Activated T-cell treated with anti-CD3 and anti-CD28 coated beads, Interleukin-2, amount 50 U/mL, for 48 hours (primary cell): ENCODE measurements around the gene PRSS3.
A peak's percentile ranks its signal among the peaks of the same experiment; 100 is the strongest.
"Not testable (repeated sequence)": the region's sequence is repeated elsewhere in the genome, so short reads cannot be mapped to it uniquely, and the experiment has no call there.

ENCODE experiments used
- DNase-seq, 2 experiments: peaks; one replicate each; pipeline ENCODE4 v3.0.0-alpha.2; 2020

PRSS3 gene

DNA sequence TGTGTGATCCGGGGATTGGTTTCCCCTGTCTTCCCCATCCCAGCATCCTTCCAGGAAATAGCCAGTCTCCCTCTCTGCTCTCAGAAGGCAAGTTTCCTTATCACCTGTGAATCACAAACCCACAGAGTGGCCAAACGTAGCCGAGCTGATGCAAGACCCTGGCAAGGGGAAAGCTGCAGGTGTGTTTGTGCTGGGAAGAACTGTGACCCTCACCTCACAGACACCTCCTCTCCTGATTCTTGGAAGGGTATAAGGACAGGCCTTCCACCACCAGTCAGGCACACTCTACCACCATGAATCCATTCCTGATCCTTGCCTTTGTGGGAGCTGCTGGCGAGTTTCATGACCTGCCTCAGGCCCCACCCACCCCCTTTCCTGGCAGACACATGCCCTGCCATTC is at the start of gene PRSS3:
Gene PRSS3 (plus strand): TSS at position 281 of the 400 bp plus-strand sequence. CDS start 13 bp downstream, at position 294.
- no peak for DNase-seq

- peak; percentile 57 to 63 for DNase-seq
Observed at GRCh38 chr9:33748633-33749304, 46.6 kb upstream of the PRSS3 start.

- DNase-seq, result not testable (repeated sequence)
Observed at GRCh38 chr9:33749305-33749654, 46.1 kb upstream of the PRSS3 start.

GRCh38 chr9:33750307-33750838 is 45.0 kb upstream of the PRSS3 start:
- DNase-seq, result no peak

DNA sequence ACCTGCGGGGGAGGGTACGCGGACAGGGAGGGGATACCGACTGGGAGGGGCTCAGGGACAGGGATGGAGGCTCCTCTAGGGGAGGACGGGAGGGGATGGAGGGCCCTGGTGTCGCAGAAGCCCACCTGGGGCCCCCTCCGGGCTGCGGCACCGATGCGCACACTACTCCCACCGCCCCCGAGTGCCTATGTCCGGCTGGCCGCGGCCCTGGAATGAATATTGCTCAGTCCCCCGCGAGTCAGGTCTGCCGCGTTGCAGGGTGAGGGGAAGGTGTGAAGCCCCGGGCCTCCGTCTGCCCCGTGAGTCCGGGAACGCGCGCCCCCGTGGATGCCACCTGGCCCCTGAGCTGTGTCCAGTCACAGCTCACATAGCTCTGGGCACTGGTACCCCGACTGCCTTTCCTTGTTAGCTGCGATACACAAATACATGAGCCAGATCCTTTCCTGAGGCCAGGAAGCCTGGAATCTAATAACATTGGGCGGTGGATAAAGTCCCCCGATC is 44.5 kb upstream of the PRSS3 start:
- DNase-seq, result no peak

DNA sequence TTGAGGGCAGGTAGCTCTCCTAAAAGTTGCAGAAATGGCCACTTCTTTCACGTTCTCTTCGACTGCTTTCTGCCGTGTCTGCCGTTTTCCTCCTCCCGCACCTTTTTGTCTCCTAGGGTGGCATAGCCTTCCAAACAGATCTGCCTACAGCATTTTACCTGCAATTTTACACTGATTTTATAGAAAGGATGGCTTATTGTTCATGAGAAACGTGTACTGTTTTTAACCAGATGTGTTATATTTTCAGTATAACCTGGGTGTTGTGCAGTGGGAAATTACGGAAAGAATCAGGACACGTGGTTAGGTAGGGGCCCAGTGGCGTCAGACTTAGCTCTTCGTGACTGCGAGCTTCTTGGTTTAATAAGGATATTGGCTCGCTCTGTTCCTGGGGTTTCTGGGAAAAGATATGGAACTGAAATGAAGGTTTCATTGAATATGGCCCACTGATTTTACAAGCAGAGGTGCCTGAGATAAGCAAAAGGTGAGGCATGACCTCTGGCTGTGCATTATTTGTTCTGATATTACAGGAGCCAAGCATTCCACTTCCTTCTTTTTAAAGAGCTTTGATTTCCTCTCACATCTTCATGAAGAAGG is 43.7 kb upstream of the PRSS3 start:
- no peak for DNase-seq

- no peak for DNase-seq
Observed at GRCh38 chr9:33752130-33752637, 43.2 kb upstream of the PRSS3 start.

DNA sequence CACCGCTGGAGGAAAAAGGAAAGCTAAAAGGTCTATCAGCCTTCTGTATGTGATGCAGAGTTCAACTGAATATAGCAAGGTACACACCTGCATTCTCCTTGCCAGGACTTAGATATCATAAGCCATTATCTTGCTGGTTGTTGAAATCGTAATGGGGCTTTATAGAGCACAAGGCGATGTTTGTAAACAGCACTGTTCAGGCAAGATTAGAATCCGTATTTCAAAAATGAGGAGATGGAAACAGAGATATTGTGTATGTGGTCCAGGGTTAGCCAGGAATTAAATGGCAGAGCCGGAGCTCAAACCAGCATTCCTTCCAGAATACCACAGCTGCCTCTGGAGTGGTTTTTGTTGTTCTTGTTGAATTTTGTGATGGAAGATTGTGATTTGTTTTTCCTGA is 42.6 kb upstream of the PRSS3 start:
- DNase-seq, result not testable (repeated sequence)

DNA sequence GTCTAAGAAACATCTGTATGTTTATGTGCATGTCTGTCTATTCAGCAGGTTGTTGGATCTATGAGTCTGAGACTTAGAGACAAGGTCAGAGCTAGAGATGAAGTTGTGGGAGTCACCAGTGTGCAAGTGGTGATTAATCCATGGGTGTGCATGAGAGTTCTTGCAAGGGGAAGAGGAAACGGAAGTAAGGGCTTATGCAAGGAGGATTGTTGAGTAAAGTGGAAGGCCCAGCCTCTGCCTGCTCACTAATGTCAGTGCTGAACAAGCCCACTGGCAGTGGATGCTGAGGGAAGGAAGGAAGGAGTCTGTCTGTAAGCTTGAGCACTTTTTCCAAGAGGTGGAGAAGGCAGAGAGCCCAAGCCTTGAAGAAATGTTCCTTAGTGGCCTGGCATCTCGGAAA is 35.7 kb upstream of the PRSS3 start:
- DNase-seq, result not testable (repeated sequence)

GRCh38 chr9:33762343-33762742 is 33.0 kb upstream of the PRSS3 start:
- no peak for DNase-seq

- DNase-seq, result not testable (repeated sequence)
Observed at GRCh38 chr9:33763709-33764108, 31.7 kb upstream of the PRSS3 start.

GRCh38 chr9:33765411-33765810 is 29.9 kb upstream of the PRSS3 start:
- no peak for DNase-seq

GRCh38 chr9:33770156-33770880 is 25.0 kb upstream of the PRSS3 start:
- not testable (repeated sequence) for DNase-seq

GRCh38 chr9:33773135-33773534 is 22.2 kb upstream of the PRSS3 start:
- DNase-seq, result not testable (repeated sequence)

DNA sequence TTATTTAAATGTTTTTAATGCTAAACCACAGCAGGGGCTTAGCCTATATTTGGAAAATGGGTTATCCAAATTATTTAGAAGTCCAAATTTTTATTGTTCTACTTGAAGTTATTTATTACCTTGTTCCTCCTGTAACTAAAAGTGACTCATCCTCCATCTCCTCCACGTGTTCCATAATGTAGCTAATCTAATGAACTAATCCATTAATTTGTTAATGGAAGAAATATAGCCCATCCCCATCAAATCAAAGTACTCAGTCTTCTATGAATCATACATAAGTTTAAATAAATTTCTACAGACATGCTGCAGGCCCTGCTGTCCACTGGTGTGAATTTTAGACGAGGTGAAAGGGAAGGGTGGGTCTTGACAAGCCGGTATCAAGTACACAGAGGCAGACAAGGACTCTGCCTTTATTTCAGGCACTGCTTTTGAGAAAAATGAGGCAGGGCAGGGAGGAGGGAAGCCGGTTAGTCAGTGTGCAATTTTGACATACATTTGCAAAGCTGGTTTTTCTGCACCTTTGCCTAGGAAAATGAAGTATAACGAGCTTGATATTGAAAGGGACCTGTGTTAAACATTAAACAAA is 21.2 kb upstream of the PRSS3 start:
- DNase-seq, result not testable (repeated sequence)

DNA sequence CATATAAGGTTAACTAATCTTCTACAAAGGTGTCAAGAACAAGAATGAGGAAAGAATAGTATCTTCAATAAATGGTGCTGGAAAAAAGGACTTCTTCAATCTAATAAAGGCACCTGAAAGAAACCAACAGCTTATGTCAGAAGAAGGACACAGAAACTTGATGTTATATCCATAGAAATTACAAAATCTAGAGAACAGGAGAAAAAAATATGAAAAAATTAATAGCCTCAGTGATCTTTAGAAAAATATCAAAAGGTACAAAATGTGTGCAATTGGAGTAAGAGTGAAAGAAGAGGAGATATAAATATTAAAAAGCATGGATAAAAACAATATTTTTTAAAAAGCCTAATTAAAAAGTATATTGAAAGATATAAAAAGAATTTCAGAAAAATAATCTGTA is 18.8 kb upstream of the PRSS3 start:
- no peak for DNase-seq

DNA sequence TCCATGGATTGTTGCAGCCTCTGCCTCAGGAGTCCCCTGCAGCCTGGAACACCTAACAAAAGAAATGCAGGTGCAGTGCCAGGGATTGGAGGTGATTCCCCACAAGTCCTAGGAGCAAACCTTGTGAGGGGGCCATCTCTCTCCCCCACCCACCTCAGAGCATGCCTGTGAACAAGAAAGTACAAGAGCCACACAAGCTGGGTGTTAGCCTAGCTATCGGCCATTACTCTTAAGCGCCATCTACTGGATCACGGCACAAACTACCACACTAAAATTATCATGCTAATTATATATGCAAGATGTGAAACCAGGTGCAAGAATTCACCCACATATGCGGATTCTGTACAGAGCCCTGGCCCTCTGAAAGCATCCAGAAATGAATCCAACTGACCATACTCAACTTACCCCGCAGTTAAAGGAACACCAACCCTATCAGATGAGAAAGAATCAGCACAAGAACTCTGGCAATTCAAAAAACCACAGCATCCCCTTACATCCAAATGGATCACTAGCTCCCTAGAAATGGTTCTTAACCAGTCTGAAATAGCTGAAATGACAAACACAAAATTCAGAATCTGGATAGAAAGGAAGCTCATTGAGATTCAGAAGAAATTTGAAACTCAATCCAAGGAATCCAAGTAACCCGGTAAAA is 16.5 kb upstream of the PRSS3 start:
- peak; percentile 55 to 56 for DNase-seq

DNA sequence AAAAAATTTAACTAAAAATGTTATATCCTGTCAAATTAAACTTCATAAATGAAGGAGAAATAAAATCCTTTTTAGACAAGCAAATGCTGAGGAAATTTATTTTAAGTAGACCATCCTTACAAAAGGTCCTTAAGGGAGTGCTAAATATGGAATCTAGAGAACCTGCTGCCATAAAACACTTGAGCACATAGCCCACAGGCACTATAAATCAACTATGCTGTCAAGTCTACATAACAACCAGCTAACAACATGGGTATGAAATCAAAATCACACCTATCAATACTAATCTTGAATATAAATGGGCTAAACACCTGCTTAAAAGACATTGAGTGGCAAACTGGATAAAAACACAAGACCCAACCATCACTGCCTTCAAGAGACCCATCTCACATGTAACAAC is 15.1 kb upstream of the PRSS3 start:
- DNase-seq, result no peak

- no peak for DNase-seq
Observed at GRCh38 chr9:33781736-33782135, 13.6 kb upstream of the PRSS3 start.

DNA sequence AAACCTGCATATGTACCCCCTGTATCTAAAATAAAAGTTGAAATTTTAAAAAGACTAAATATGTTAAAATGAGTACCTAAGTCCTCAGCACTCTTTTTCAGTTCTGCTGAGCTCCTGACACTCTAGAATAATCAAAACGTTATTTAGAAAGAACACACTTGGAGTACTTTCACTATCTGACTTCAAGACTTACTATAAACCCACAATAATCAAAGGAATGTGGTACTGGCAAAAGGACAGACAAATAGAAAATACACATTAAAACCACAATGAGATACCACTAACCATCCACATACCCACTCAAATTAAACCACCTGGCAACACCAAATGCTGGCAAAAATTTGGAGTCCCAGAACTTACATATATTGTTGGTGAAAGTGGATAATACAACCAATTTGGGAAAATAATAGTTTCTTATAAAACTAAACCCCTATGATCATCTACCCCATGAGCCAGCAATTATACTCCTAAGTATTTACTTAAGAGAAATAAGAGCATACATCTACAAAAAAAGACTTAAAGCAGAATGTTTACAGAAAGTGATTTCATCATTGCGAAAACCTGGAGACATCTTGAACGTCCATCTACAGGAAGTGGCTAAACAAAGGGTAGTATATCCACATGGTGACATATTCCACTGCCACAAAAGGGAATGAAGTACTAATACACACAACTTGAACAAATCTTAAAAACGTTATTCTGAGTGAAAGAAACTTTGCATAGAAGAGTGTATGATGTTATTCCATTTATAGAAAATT is 12.8 kb upstream of the PRSS3 start:
- DNase-seq, result no peak

DNA sequence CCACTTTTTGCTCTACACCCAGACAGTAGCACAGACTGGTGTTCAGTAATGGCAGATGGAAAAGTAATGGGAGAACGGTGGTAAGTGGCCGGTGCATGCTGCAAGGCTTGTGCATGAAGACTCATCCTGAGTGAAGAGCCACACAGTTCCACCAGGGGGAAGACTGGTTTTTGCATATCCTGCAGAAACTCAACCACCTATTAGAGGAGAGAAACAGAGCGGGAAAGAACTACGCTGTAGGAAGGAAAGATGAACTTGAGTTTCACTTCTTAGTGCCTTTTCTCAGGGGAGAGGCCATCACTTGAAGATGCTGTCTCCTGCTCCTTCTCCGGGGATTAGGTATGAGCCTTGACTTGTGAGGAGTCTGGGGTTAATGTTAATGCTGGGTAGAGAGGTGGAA is 9.4 kb upstream of the PRSS3 start:
- DNase-seq, result no peak

DNA sequence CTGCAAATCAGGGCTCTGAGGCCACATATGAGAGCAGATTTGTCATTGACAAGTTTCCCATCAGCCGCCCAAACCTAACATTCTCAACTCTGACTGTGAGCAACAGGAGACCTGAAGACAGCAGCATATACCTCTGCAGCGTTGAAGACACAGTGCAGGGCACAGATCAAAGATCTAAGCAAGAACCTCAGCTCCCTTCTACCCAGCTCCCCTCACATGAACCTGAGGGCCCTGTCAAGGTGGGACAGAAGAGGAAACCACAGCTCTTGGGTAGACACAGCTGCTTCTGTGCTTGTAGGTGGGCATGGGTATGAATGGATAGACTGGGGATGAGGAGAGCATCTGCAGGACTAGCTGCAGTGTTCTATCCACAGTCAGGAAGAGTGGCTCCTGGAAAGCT is 8.7 kb upstream of the PRSS3 start:
- no peak for DNase-seq
